Ovary (tissue), 9 donors: ENCODE results near the gene CCDC57. TPM values are rescaled to one million over a fixed set of nuclear protein-coding genes. Genes with fewer than 3 reads are reported as not detected.

ENCODE experiments used
- DNase-seq, 5 donors: peaks; one replicate each; pipeline ENCODE4 v3.0.0-alpha.2; 2019 to 2020
- H3K27ac ChIP-seq, 2 donors: fragments of 200-600 bp; one replicate each; pipeline versions ENCODE4 v1.5.1 to v1.8.0; 2019 to 2022
- H3K27me3 ChIP-seq: fragments of 200-600 bp; one replicate; pipeline ENCODE4 v1.8.0; 2022
- H3K36me3 ChIP-seq: fragments of 200-600 bp; sonication (generic); one replicate; pipeline ENCODE4 v1.5.1; 2019
- H3K4me1 ChIP-seq: one replicate; pipeline ENCODE4 v1.8.1; 2013; ENCODE audit warnings: mild to moderate bottlenecking, moderate library complexity; ENCODE audit not compliant: insufficient read depth
- H3K4me3 ChIP-seq: fragments of 200-600 bp; sonication (generic); one replicate; pipeline ENCODE4 v1.5.1; 2017
- H3K9me3 ChIP-seq, 2 donors: fragments of 200-600 bp in 1 of 2; sonication (generic) in 1 of 2; one replicate each; pipeline versions ENCODE4 v1.5.1 to v1.8.1; 2013 to 2019; ENCODE audit warnings: mild to moderate bottlenecking in 1 of 2, moderate library complexity in 1 of 2
- EP300 ChIP-seq: sonication (generic); formaldehyde crosslinking; IDR thresholded peaks from one replicate; pipeline ENCODE4 v1.6.1; 2017; ENCODE audit warnings: antibody characterized with exemption
- POLR2A ChIP-seq: fragments of 450-650 bp; IDR thresholded peaks from one replicate; pipeline ENCODE4 v1.6.1; 2017; ENCODE audit warnings: antibody characterized with exemption, mild to moderate bottlenecking, moderate library complexity
- WGBS, 3 donors: extraction: QIAGEN DNeasy Blood & Tissue Kit in 1 of 3; methylation state at CpG; one replicate each; pipeline versions ENCODE4 v1.1.5 to v1.1.7; 2013 to 2017; 5-methylcytosine and 5-hydroxymethylcytosine counted together
- intact Hi-C, 4 donors: fragments of 100-400 bp; cut with DNase I; formaldehyde crosslinking; loops; one replicate each; pipeline versions ENCODE4 v1.11.0 to v1.15.1; 2022 to 2023
- polyA plus RNA-seq, 2 donors: library from polyadenylated mRNA; stranded (reverse); fragments of 200-250 nt in 1 of 2; fragments of 350-450 nt in 1 of 2; fragmentation: Illumina TruSeq in 1 of 2; extraction: RNeasy Lipid Tissue Mini Kit (QIAGEN cat#74804) in 1 of 2; gene quantifications; one replicate each; pipeline ENCODE4 v1.2.3, GENCODE V29; 2013 to 2014
- total RNA-seq, 7 donors: library from RNA; depleted of rRNA in 2 of 7; stranded (reverse); fragments of >200 nt in 2 of 7; fragmentation: NEBNext Ultra II Directional in 3 of 7; extraction: Animal tissue kit (Norgen Biotek cat#: 25700) in 3 of 7; gene quantifications; one replicate each; pipeline versions ENCODE4 v1.1.0 to v1.2.4, GENCODE V29; 2016 to 2023
- TF ChIP-seq, protein P1 (sequence below), 3 donors: fragments of 450-650 bp in 2 of 3; fragments of 200-600 bp in 1 of 3; IDR thresholded peaks; one replicate each; pipeline versions ENCODE4 v1.5.1 to v1.8.0; 2016 to 2022; ENCODE audit warnings: antibody characterized with exemption in 3 of 3, mild to moderate bottlenecking in 1 of 3
- donor health status: DM: no; HTN: no; CAD: no; lungs with moderate emphysema.
- donor health status: DM: no; HTN: no; CAD: no.
- donor health status: Bipolar disorder and iron deficiency.
- donor health status: DM: yes; HTN: yes; CAD: no.
- donor health status: DM: no; HTN: no; CAD: no.
- donor health status: DM: yes; HTN: yes; CAD: no.

Gene CCDC57
- total and polyA plus RNA-seq, 9 donors = 7.7 to 65.0 (median 40.3) TPM

DNA sequence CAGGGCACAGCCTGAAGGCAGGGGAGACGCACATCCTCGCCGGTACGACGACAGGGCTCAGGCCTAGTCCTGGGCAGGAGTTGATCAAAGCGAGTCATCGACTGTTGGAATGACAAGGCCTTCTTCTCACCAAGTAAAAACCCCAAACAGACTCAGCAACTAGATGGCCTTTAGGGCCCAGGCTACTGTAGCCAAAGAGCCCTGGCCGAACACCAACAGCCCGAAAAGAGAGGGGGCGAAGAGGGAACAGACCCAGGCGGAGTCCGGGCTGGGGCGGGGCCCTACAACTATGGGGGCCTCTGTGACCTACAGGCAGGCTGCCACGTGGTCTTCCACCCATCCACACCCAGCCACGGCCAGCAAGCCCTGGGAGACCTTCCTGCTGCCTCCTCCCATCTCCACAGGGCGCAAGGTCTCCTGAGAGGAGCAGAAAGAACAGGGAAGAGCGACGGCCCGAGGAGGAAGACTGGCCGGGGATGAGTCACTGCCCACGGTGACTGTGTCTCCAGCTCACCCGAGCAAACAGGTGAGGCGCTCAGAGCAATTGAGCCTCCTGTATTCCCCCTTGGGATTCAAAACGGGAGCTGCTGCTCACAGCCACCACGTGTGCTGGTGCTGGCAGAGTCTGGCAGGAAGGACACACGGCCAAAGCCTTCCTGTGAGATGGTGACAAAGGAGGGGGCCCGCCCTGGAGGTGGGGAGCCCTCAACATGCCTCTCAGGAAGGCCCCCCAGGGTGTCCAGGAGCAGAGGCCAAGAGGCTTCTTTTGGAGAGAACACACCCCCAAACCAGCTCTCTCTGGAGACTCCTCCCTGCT lies 33.9 kb upstream of the CCDC57 start:
- peak; percentile 54 to 79 (median 67) for DNase-seq
- no peaks in the 10 kb centered on the region for H3K9me3 ChIP-seq
- H3K4me1 ChIP-seq = peaks cover 23% of the 10 kb centered on the region
- 46 to 53% (median 50%) methylated on average over 23 to 27 of the region's 27 CpGs for WGBS, 3 donors
- no peak for TF ChIP-seq POLR2A
- TF ChIP-seq, protein P1, sequence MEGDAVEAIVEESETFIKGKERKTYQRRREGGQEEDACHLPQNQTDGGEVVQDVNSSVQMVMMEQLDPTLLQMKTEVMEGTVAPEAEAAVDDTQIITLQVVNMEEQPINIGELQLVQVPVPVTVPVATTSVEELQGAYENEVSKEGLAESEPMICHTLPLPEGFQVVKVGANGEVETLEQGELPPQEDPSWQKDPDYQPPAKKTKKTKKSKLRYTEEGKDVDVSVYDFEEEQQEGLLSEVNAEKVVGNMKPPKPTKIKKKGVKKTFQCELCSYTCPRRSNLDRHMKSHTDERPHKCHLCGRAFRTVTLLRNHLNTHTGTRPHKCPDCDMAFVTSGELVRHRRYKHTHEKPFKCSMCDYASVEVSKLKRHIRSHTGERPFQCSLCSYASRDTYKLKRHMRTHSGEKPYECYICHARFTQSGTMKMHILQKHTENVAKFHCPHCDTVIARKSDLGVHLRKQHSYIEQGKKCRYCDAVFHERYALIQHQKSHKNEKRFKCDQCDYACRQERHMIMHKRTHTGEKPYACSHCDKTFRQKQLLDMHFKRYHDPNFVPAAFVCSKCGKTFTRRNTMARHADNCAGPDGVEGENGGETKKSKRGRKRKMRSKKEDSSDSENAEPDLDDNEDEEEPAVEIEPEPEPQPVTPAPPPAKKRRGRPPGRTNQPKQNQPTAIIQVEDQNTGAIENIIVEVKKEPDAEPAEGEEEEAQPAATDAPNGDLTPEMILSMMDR (IDR thresholded peaks at IDR 0.05) = no peak
- no peak for TF ChIP-seq EP300
- intact Hi-C loops = loop anchor here in 1 of 4 donors (10.0 kb wide), 1 partner anchor 78 kb away; no protein-coding TSS in a partner anchor
- H3K4me3 ChIP-seq = no peak overlapping the region
- H3K27ac ChIP-seq = peak overlapping the region in 1 of 2 donors; percentile 60
- no peaks in the 10 kb centered on the region for H3K27me3 ChIP-seq
- H3K36me3 ChIP-seq = no peaks in the 10 kb centered on the region

- WGBS, 3 donors = 93 to 97% (median 95%) methylated on average over 5 of the region's 5 CpGs
- no peak for DNase-seq
- H3K4me3 ChIP-seq = no peak overlapping the region
- intact Hi-C loops = loop anchor here in 1 of 4 donors (10.0 kb wide), 1 partner anchor 79 kb away; no protein-coding TSS in a partner anchor
- H3K27ac ChIP-seq = peak overlapping the region in 1 of 2 donors; percentile 60
- no peaks in the 10 kb centered on the region for H3K9me3 ChIP-seq
- peaks cover 29% of the 10 kb centered on the region for H3K4me1 ChIP-seq
- no peaks in the 10 kb centered on the region for H3K36me3 ChIP-seq
- no peak for TF ChIP-seq EP300
- TF ChIP-seq, protein P1 (IDR thresholded peaks at IDR 0.05) = no peak
- no peak for TF ChIP-seq POLR2A
- no peaks in the 10 kb centered on the region for H3K27me3 ChIP-seq
Observed at GRCh38 chr17:82246040-82246364, 33.4 kb upstream of the CCDC57 start.

GRCh38 chr17:82245134-82246039 lies 32.7 kb upstream of the CCDC57 start:
- DNase-seq = peak in 2 of 5 donors; percentile 37 to 47
- H3K9me3 ChIP-seq = no peaks in the 10 kb centered on the region
- H3K4me1 ChIP-seq = peaks cover 35% of the 10 kb centered on the region
- H3K27me3 ChIP-seq = no peaks in the 10 kb centered on the region
- peak overlapping the region in 1 of 2 donors; percentile 17 for H3K27ac ChIP-seq
- WGBS, 3 donors = 67 to 71% (median 68%) methylated on average over 47 of the region's 47 CpGs
- intact Hi-C loops = loop anchor here in 1 of 4 donors (10.0 kb wide), 1 partner anchor 79 kb away; no protein-coding TSS in a partner anchor
- TF ChIP-seq, protein P1 (IDR thresholded peaks at IDR 0.05) = no peak
- TF ChIP-seq EP300 (no peak), POLR2A (no peak)
- H3K36me3 ChIP-seq = no peaks in the 10 kb centered on the region
- no peak overlapping the region for H3K4me3 ChIP-seq

DNA sequence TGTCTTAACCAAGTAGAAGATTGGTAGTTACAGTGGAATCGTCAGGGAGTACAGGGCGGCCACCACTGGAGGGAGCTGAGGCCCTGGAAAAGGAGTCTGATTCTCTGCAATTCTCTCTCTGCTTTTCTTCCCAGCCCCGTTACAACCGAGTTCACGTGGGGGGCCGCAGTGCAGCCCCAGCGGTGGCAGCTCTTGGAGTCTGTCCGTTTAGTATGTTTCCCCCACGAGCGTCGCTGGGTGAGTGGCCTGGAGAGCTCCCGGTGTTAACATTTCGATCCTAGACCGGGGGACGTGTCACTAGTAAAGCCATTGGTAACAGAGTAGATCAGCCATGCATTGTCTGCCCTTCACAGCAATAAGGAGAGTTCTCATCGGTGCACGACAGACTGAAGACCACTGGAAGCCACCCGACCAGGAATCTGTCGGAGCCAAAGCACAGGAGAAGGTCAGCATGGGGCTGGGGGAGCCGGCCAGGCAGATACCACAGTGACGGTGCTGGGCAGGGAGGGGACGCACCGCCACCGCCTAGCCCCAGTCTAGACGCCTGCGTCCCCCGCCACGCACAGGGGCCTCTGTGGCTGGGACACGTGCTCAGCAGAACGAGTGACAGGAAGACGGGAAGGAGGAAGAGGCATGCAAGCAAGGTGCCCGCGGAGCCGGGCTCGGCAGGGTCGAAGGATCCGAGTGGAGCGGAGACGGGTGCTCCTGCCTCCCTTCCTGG lies 31.9 kb upstream of the CCDC57 start:
- Histone ChIP-seq H3K4me3 (no peak overlapping the region), H3K4me1 (peaks cover 43% of the 10 kb centered on the region), H3K27ac (peak overlapping the region in 1 of 2 donors; percentile 17), H3K36me3 (no peaks in the 10 kb centered on the region), H3K27me3 (no peaks in the 10 kb centered on the region), H3K9me3 (no peaks in the 10 kb centered on the region)
- intact Hi-C loops = loop anchor here in 1 of 4 donors (10.0 kb wide), 1 partner anchor 80 kb away; no protein-coding TSS in a partner anchor
- WGBS, 3 donors = 80 to 83% (median 80%) methylated on average over 39 of the region's 39 CpGs
- TF ChIP-seq POLR2A (no peak), EP300 (no peak)
- TF ChIP-seq, protein P1 (IDR thresholded peaks at IDR 0.05) = peak in 1 of 3 donors; percentile 35
- DNase-seq = no peak
